GM18517 (cell line): ENCODE data around the gene GALK2.
"Not testable (repeated sequence)": the region's sequence is repeated elsewhere in the genome, so short reads cannot be mapped to it uniquely, and the experiment has no call there.

Source experiments
- ATAC-seq: cut with Tn5 transposase; IDR thresholded peaks from one replicate; pipeline ENCODE4 v1.9.1; 2021; ENCODE audit warnings: mild to moderate bottlenecking, moderate library complexity; ENCODE audit not compliant: unreplicated experiment

The GALK2 gene

GRCh38 chr15:49215768-49216739 is 46.0 kb downstream of the GALK2 start:
- peak; percentile 98 for ATAC-seq

GRCh38 chr15:49223536-49224274 is 53.7 kb downstream of the GALK2 start:
- ATAC-seq: no peak

- no peak for ATAC-seq
Observed at GRCh38 chr15:49225572-49226281, 55.7 kb downstream of the GALK2 start.

- no peak for ATAC-seq
Observed at GRCh38 chr15:49227602-49228001, 57.6 kb downstream of the GALK2 start.

GRCh38 chr15:49229922-49230321 is 59.9 kb downstream of the GALK2 start:
- no peak for ATAC-seq

GRCh38 chr15:49232236-49232806 is 62.3 kb downstream of the GALK2 start:
- ATAC-seq: no peak

- peak; percentile 96 for ATAC-seq
Observed at GRCh38 chr15:49235446-49236124, 65.5 kb downstream of the GALK2 start.

- ATAC-seq: no peak
Observed at GRCh38 chr15:49236869-49237268, 66.8 kb downstream of the GALK2 start.

GRCh38 chr15:49238342-49238741 is 68.3 kb downstream of the GALK2 start:
- ATAC-seq: no peak

GRCh38 chr15:49239105-49239504 is 69.1 kb downstream of the GALK2 start:
- ATAC-seq: no peak

- no peak for ATAC-seq
Observed at GRCh38 chr15:49242820-49243219, 72.8 kb downstream of the GALK2 start.

GRCh38 chr15:49247556-49248110 is 77.6 kb downstream of the GALK2 start:
- no peak for ATAC-seq

- ATAC-seq: no peak
Observed at GRCh38 chr15:49248291-49248690, 78.2 kb downstream of the GALK2 start.

GRCh38 chr15:49255966-49256759 is 86.1 kb downstream of the GALK2 start:
- ATAC-seq: no peak

- not testable (repeated sequence) for ATAC-seq
Observed at GRCh38 chr15:49265117-49265516, 95.1 kb downstream of the GALK2 start.

GRCh38 chr15:49265911-49266310 is 95.9 kb downstream of the GALK2 start:
- no peak for ATAC-seq

GRCh38 chr15:49270541-49271421 is 100.7 kb downstream of the GALK2 start:
- no peak for ATAC-seq

- no peak for ATAC-seq
Observed at GRCh38 chr15:49273734-49274318, 103.8 kb downstream of the GALK2 start.
